OCI-LY3 (cell line): ENCODE data around the gene PPP1R15A.
"Not testable (repeated sequence)": the region's sequence is repeated elsewhere in the genome, so short reads cannot be mapped to it uniquely, and the experiment has no call there.

Experiments
- H2AFZ ChIP-seq: fragments of 200-600, 300-600 bp; shearing (Covaris generic); 2 replicates; pipeline ENCODE4 v1.6.0; 2014; ENCODE audit warnings: antibody characterized with exemption, low read depth, low read length
- H3K27ac ChIP-seq: fragments of 200-600, 300-600 bp; sonication (generic); 2 replicates; pipeline ENCODE4 v1.5.1; 2014; ENCODE audit warnings: mild to moderate bottlenecking, low read length, moderate library complexity, mixed read lengths
- H3K27me3 ChIP-seq: fragments of 200-600, 300-600 bp; sonication (generic); 2 replicates; pipeline ENCODE4 v1.6.1; 2014; ENCODE audit warnings: low read depth, low read length, mixed read lengths
- H3K36me3 ChIP-seq: fragments of 200-600, 300-600 bp; sonication (generic); replicated peaks from 2 replicates; pipeline ENCODE3; 2014; ENCODE audit warnings: low read depth, low read length, mixed read lengths
- H3K4me1 ChIP-seq: fragments of 300-600, 200-600 bp; sonication (generic); 2 replicates; pipeline ENCODE4 v1.6.1; 2014; ENCODE audit warnings: low read length, mixed read lengths
- H3K4me2 ChIP-seq: fragments of 200-600, 300-600 bp; sonication (generic); 2 replicates; pipeline ENCODE4 v1.6.1; 2014; ENCODE audit warnings: low read length, mixed read lengths
- H3K4me3 ChIP-seq: fragments of 300-600, 200-600 bp; sonication (generic); 2 replicates; pipeline ENCODE4 v1.5.1; 2014; ENCODE audit warnings: antibody characterized with exemption, mild to moderate bottlenecking, low read length, moderate library complexity
- H3K79me2 ChIP-seq: fragments of 300-600, 200-600 bp; shearing (Covaris generic); 2 replicates; pipeline ENCODE4 v1.6.1; 2014; ENCODE audit warnings: mild to moderate bottlenecking, low read length, mixed read lengths
- H3K9ac ChIP-seq: fragments of 300-600, 200-600 bp; shearing (Covaris generic); 2 replicates; pipeline ENCODE4 v1.6.0; 2014; ENCODE audit warnings: mild to moderate bottlenecking, low read length, moderate library complexity
- H3K9me3 ChIP-seq: fragments of 200-600, 300-600 bp; shearing (Covaris generic); 2 replicates; pipeline ENCODE4 v1.6.1; 2014; ENCODE audit warnings: low read length, mixed read lengths; ENCODE audit not compliant: insufficient read depth
- H4K20me1 ChIP-seq: fragments of 200-600, 300-600 bp; sonication (generic); 2 replicates; pipeline ENCODE4 v1.6.1; 2016; ENCODE audit warnings: low read length, mixed read lengths; ENCODE audit not compliant: insufficient read depth
- EZH2phosphoT487 ChIP-seq: fragments of 200-600 bp; shearing (Covaris generic); IDR thresholded peaks from 2 replicates; pipeline ENCODE4 v1.6.1; 2018; ENCODE audit warnings: antibody characterized with exemption, mixed run types, low read depth
- TF ChIP-seq, protein P1 (sequence below): fragments of 200-600, 300-600 bp; sonication (generic); IDR thresholded peaks from 2 replicates; pipeline ENCODE4 v1.5.1; 2014; ENCODE audit warnings: antibody characterized with exemption, low read length, low read depth

Gene PPP1R15A

DNA sequence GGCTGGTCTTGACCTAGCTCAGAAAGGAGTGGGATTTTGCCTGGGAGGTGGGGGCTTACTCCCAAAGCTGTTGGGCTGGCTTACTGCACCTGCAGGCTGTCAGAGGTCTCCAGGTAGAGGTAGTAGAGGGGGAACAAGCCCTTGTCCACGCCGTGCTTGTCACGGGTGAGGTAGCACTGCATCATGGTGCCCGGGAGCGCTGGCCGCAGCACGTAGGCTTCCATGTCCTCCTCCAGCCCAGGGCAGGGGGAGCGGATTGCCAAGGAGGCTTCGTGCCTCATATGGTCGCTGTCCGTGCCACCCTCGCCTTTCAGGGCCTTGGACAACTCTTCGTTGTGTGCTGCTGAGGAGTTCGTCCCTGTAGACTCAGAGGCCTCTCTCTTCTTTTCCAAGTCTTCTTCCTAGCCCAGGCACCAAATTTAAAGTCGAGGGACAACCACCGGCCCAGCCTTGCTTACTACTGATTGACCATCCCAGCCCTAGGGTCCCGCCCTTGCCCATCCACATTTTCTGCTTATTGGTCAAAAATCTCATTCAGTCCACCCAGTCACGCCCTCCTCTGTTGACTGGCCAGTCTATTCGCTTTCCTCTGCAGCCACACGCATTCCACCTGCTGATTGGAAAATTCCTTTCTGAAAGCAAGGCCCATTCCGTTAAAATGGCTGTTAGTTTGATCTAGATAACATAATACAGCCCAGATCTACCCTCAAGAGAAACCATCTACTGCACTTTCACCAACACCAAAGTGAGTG lies 15.8 kb downstream of the PPP1R15A start:
- H3K36me3 ChIP-seq, result peaks cover 6% of the 10 kb centered on the region
- H3K4me3 ChIP-seq, result no peak overlapping the region
- H3K4me1 ChIP-seq, result peaks cover 41% of the 10 kb centered on the region
- H3K27me3 ChIP-seq, result no peaks in the 10 kb centered on the region
- no peak overlapping the region for H2AFZ ChIP-seq
- H3K9me3 ChIP-seq, result no peaks in the 10 kb centered on the region
- no peak overlapping the region for H3K4me2 ChIP-seq
- H3K79me2 ChIP-seq, result no peaks in the 10 kb centered on the region
- TF ChIP-seq, protein P1, sequence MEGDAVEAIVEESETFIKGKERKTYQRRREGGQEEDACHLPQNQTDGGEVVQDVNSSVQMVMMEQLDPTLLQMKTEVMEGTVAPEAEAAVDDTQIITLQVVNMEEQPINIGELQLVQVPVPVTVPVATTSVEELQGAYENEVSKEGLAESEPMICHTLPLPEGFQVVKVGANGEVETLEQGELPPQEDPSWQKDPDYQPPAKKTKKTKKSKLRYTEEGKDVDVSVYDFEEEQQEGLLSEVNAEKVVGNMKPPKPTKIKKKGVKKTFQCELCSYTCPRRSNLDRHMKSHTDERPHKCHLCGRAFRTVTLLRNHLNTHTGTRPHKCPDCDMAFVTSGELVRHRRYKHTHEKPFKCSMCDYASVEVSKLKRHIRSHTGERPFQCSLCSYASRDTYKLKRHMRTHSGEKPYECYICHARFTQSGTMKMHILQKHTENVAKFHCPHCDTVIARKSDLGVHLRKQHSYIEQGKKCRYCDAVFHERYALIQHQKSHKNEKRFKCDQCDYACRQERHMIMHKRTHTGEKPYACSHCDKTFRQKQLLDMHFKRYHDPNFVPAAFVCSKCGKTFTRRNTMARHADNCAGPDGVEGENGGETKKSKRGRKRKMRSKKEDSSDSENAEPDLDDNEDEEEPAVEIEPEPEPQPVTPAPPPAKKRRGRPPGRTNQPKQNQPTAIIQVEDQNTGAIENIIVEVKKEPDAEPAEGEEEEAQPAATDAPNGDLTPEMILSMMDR, result no peak
- no peak for TF ChIP-seq EZH2phosphoT487
- no peaks in the 10 kb centered on the region for H4K20me1 ChIP-seq
- no peak overlapping the region for H3K27ac ChIP-seq
- no peak overlapping the region for H3K9ac ChIP-seq

DNA sequence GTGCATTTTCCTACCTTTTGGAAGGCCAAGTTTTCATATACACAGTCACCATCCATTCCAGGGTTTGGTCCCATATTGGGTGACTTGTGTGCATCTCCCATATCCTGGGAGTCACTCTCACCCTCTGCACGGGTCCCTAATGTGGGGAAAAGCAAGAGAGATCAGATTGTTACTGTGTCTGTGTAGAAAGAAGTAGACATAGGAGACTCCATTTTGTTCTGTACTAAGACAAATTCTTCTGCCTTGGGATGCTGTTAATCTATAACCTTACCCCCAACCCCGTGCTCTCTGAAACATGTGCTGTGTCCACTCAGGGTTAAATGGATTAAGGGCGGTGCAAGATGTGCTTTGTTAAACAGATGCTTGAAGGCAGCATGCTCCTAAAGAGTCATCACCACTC lies 17.3 kb downstream of the PPP1R15A start:
- not testable (repeated sequence) for H3K9me3 ChIP-seq, H4K20me1 ChIP-seq, H3K27me3 ChIP-seq, H3K9ac ChIP-seq, H3K36me3 ChIP-seq, H3K4me2 ChIP-seq, H3K79me2 ChIP-seq, H3K4me3 ChIP-seq, H2AFZ ChIP-seq, H3K27ac ChIP-seq
- peaks cover 41% of the 10 kb centered on the region for H3K4me1 ChIP-seq

DNA sequence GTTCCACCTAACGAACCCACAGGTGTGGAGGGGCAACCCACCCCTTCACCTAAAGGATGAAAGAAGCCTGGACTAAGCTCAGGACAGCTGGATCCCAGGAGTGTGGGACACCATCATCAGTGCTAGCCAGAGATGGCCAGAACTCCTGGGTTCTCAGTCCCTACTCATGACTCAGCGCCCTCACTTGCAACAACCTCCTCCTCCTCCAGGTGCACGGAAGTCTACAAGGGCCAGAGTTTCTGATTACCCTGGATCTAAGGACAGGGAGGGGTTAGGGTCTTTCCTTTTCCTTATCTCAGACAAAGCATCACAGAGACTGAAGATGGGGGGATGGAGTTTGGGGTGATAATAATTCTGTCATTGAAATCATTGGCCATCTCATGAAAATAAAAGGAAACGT lies 18.3 kb downstream of the PPP1R15A start:
- Histone ChIP-seq H3K79me2 (no peaks in the 10 kb centered on the region), H3K36me3 (no peaks in the 10 kb centered on the region), H3K4me3 (no peak overlapping the region), H3K27ac (no peak overlapping the region), H3K4me1 (peaks cover 34% of the 10 kb centered on the region), H3K9ac (no peak overlapping the region), H3K4me2 (no peak overlapping the region), H4K20me1 (no peaks in the 10 kb centered on the region), H3K27me3 (no peaks in the 10 kb centered on the region), H2AFZ (no peak overlapping the region), H3K9me3 (no peaks in the 10 kb centered on the region)
- TF ChIP-seq, protein P1, result no peak
- no peak for TF ChIP-seq EZH2phosphoT487

DNA sequence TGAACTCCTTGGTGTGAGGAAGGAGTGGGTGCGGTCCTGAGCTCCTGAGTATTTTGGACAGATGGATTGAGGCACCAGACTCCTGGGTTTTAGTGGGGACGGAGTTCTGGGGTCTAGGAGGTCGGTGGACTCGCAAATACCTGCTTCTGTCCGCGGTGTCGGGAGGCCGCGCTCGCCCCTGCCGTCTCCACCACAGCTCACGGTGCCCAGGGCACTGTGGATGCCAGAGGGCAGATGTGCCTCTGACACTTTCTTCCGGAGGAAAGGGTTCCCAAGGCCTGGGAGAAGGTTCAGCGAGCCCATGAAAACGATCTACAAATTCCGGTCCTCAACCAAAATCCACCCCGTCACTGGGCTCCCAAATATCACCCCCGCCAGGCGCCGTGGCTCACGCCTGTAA lies 23.0 kb downstream of the PPP1R15A start:
- no peak overlapping the region for H2AFZ ChIP-seq
- no peaks in the 10 kb centered on the region for H3K36me3 ChIP-seq
- no peak for TF ChIP-seq EZH2phosphoT487
- TF ChIP-seq, protein P1, result no peak
- no peak overlapping the region for H3K9ac ChIP-seq
- no peak overlapping the region for H3K4me2 ChIP-seq
- no peak overlapping the region for H3K4me3 ChIP-seq
- H3K27me3 ChIP-seq, result no peaks in the 10 kb centered on the region
- peaks cover 20% of the 10 kb centered on the region for H3K4me1 ChIP-seq
- no peak overlapping the region for H3K27ac ChIP-seq
- H4K20me1 ChIP-seq, result no peaks in the 10 kb centered on the region
- no peaks in the 10 kb centered on the region for H3K9me3 ChIP-seq
- H3K79me2 ChIP-seq, result no peaks in the 10 kb centered on the region
